Measurements from ENCODE around the gene ITSN1. TPM values are rescaled to one million over a fixed set of nuclear protein-coding genes. Genes with fewer than 3 reads are reported as not detected.
A peak's percentile ranks its signal among the peaks of the same experiment; 100 is the strongest.
"Not testable (repeated sequence)": the region's sequence is repeated elsewhere in the genome, so short reads cannot be mapped to it uniquely, and the experiment has no call there.

ITSN1 gene
- 35.5 and 43.4 TPM in 2 replicates for total RNA-seq (2014; rRNA removed; shearing (Covaris generic))
- polyA plus RNA-seq (2016; fragmentation: Nextera tagmentation; extraction: Ambion mirVana) = 48.2 and 57.1 TPM in 2 replicates

GRCh38 chr21:33642027-33642895, at the start of gene ITSN1:
Gene ITSN1, plus strand, starts transcription at chr21:33642501. Its CDS starts 76,328 bp downstream, at chr21:33718829.
- WGBS, 2 experiments (ENCODE audit: low coverage in 1 of 2, low lambda C conversion rate in 2 of 2, missing lambda C conversion rate in 2 of 2) = 1% methylated on average over 42 to 69 of the region's 71 CpGs
- no peaks in the 10 kb centered on the region for H3K36me3 ChIP-seq (ENCODE audit: low read depth)

GRCh38 chr21:33598051-33598450, 44.2 kb upstream of the ITSN1 start:
- Histone ChIP-seq H3K27me3 (replicated peaks; ENCODE audit: insufficient read depth) (no peaks in the 10 kb centered on the region), H3K4me1 (ENCODE audit: insufficient read depth) (no peaks in the 10 kb centered on the region), H3K9ac (no peak overlapping the region), H2AFZ (no peak overlapping the region), H3K79me2 (ENCODE audit: insufficient read depth) (no peaks in the 10 kb centered on the region), H4K20me1 (ENCODE audit: insufficient read depth) (no peaks in the 10 kb centered on the region), H3K9me2 (ENCODE audit: insufficient read depth) (no peaks in the 10 kb centered on the region), H3K4me3 (no peak overlapping the region), H3K36me3 (ENCODE audit: low read depth) (peaks cover 32% of the 10 kb centered on the region), H3K9me3 (ENCODE audit: low read depth) (no peaks in the 10 kb centered on the region), H3K4me2 (ENCODE audit: unreplicated experiment) (no peak overlapping the region), H3F3A (ENCODE audit: insufficient read depth) (no peaks in the 10 kb centered on the region), H3K27ac (no peak overlapping the region)
- TF ChIP-seq EZH2phosphoT487 (IDR thresholded peaks at IDR 0.05; ENCODE audit: insufficient read depth, low read depth) (no peak), EZH2 (IDR thresholded peaks at IDR 0.05; ENCODE audit: insufficient read depth, poor library complexity, severe bottlenecking) (no peak)
- no peak for DNase-seq
- in situ Hi-C loops (cut with MboI) = no loop called here
- 12 to 24% methylated on average over 1 of the region's 1 CpG for WGBS, 2 experiments (ENCODE audit: low coverage in 1 of 2, low lambda C conversion rate in 2 of 2, missing lambda C conversion rate in 2 of 2)

More at GRCh38 chr21:33642027-33642895, at the start of gene ITSN1:
- peak within 1 kb of the TSS; percentile 92 for H3K4me3 ChIP-seq
- no peaks in the 10 kb centered on the region for H3K9me3 ChIP-seq (ENCODE audit: low read depth)
- 0 out of 2 replicates have a peak, but pooled peaks cover 3% of the 10 kb centered on the region for H4K20me1 ChIP-seq (ENCODE audit: insufficient read depth)
- DNase-seq = peak; percentile 99
- H2AFZ ChIP-seq = peak within 1 kb of the TSS; percentile 92
- H3F3A ChIP-seq (ENCODE audit: insufficient read depth) = peaks cover 24% of the 10 kb centered on the region
- H3K27ac ChIP-seq = peak within 1 kb of the TSS; percentile 89
- H3K4me1 ChIP-seq (ENCODE audit: insufficient read depth) = peaks cover 23% of the 10 kb centered on the region
- peak within 1 kb of the TSS; percentile 91 for H3K4me2 ChIP-seq (ENCODE audit: unreplicated experiment)
- in situ Hi-C loops (cut with MboI) = loop anchor here (10.0 kb wide), 1 partner anchor 243 kb away; no protein-coding TSS in a partner anchor
- H3K79me2 ChIP-seq (ENCODE audit: insufficient read depth) = peaks cover 82% of the 10 kb centered on the region
- H3K9ac ChIP-seq = peak within 1 kb of the TSS; percentile 89
- no peaks in the 10 kb centered on the region for H3K27me3 ChIP-seq (replicated peaks; ENCODE audit: insufficient read depth)
- no peak for TF ChIP-seq EZH2phosphoT487 (IDR thresholded peaks at IDR 0.05; ENCODE audit: insufficient read depth, low read depth)
- H3K9me2 ChIP-seq (ENCODE audit: insufficient read depth) = no peaks in the 10 kb centered on the region

DNA sequence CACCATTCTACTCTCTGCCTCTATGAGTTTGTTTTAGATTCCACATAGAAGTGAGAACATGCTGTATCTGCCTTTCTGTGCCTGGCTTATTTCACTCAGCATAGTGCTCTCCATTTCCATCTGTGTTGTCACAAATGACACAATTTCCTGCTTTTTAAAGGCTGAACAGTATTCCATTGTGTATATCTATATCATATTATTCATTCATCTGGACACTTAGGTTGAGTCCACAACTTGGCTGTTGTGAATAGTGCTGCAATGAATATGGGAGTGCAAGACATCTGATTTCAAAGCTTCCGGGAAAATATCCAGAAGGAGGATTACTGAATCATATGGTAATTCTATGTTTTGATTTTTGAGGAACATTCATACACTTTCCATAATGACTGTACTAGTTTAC, 33.7 kb upstream of the ITSN1 start:
- H3K9me3 ChIP-seq (ENCODE audit: low read depth) = no peaks in the 10 kb centered on the region
- H3K9ac ChIP-seq = no peak overlapping the region
- whole genome bisulfite sequencing, 2 experiments (ENCODE audit: low coverage in 1 of 2, low lambda C conversion rate in 2 of 2, missing lambda C conversion rate in 2 of 2) = 36% methylated on average over 1 of the region's 1 CpG
- TF ChIP-seq EZH2 (IDR thresholded peaks at IDR 0.05; ENCODE audit: insufficient read depth, poor library complexity, severe bottlenecking) = no peak
- no peaks in the 10 kb centered on the region for H3K27me3 ChIP-seq (replicated peaks; ENCODE audit: insufficient read depth)
- H3K9me2 ChIP-seq (ENCODE audit: insufficient read depth) = no peaks in the 10 kb centered on the region
- no peak overlapping the region for H2AFZ ChIP-seq
- no peak overlapping the region for H3K4me3 ChIP-seq
- no peaks in the 10 kb centered on the region for H4K20me1 ChIP-seq (ENCODE audit: insufficient read depth)
- H3K4me1 ChIP-seq (ENCODE audit: insufficient read depth) = peaks cover 4% of the 10 kb centered on the region; the same call in 1 of the 2 replicates
- no peaks in the 10 kb centered on the region for H3K79me2 ChIP-seq (ENCODE audit: insufficient read depth)
- in situ Hi-C loops (cut with MboI) = no loop called here
- peak overlapping the region; percentile 25; the same call in 1 of the 2 replicates for H3K27ac ChIP-seq
- DNase-seq = peak; percentile 60
- peaks cover 28% of the 10 kb centered on the region for H3K36me3 ChIP-seq (ENCODE audit: low read depth)
- no peak overlapping the region for H3K4me2 ChIP-seq (ENCODE audit: unreplicated experiment)
- H3F3A ChIP-seq (ENCODE audit: insufficient read depth) = peaks cover 20% of the 10 kb centered on the region

GRCh38 chr21:33611006-33611744, 31.1 kb upstream of the ITSN1 start:
- H3K4me2 ChIP-seq (ENCODE audit: unreplicated experiment) = no peak overlapping the region
- H3K79me2 ChIP-seq (ENCODE audit: insufficient read depth) = no peaks in the 10 kb centered on the region
- no peaks in the 10 kb centered on the region for H3K9me3 ChIP-seq (ENCODE audit: low read depth)
- TF ChIP-seq EZH2phosphoT487 (IDR thresholded peaks at IDR 0.05; ENCODE audit: insufficient read depth, low read depth) = no peak
- no peak for TF ChIP-seq EZH2 (IDR thresholded peaks at IDR 0.05; ENCODE audit: insufficient read depth, poor library complexity, severe bottlenecking)
- no peaks in the 10 kb centered on the region for H3K27me3 ChIP-seq (replicated peaks; ENCODE audit: insufficient read depth)
- H3K9ac ChIP-seq = no peak overlapping the region
- no peaks in the 10 kb centered on the region for H3K9me2 ChIP-seq (ENCODE audit: insufficient read depth)
- 98% methylated on average over 7 of the region's 7 CpGs for WGBS, 2 experiments (ENCODE audit: low coverage in 1 of 2, low lambda C conversion rate in 2 of 2, missing lambda C conversion rate in 2 of 2)
- DNase-seq = no peak
- peaks cover 4% of the 10 kb centered on the region; the same call in 1 of the 2 replicates for H3K4me1 ChIP-seq (ENCODE audit: insufficient read depth)
- peaks cover 28% of the 10 kb centered on the region for H3K36me3 ChIP-seq (ENCODE audit: low read depth)
- no peak overlapping the region for H3K27ac ChIP-seq
- no peak overlapping the region for H2AFZ ChIP-seq
- in situ Hi-C loops (cut with MboI) = no loop called here
- peaks cover 20% of the 10 kb centered on the region for H3F3A ChIP-seq (ENCODE audit: insufficient read depth)
- H4K20me1 ChIP-seq (ENCODE audit: insufficient read depth) = no peaks in the 10 kb centered on the region
- H3K4me3 ChIP-seq = no peak overlapping the region

DNA sequence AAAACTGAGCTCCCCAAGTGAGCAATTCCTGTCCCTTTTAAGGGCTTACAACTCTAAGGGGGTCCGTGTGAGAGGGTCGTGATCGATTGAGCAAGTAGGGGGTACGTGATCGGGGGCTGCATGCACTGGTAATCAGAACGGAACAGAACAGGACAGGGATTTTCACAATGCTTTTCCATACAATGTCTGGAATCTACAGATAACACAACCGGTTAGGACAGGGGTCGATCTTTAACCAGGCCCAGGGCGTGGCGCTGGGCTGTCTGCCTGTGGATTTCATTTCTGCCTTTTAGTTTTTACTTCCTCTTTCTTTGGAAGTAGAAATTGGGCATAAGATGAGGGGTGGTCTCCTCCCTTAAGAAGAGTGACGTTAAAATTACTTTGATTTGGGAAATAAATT, 24.7 kb upstream of the ITSN1 start:
- H3K27ac ChIP-seq; H3K79me2 ChIP-seq (ENCODE audit: insufficient read depth); H3K9ac ChIP-seq; H3K4me3 ChIP-seq; H2AFZ ChIP-seq; H3K4me1 ChIP-seq (ENCODE audit: insufficient read depth); H4K20me1 ChIP-seq (ENCODE audit: insufficient read depth); H3F3A ChIP-seq (ENCODE audit: insufficient read depth); H3K9me2 ChIP-seq (ENCODE audit: insufficient read depth); in situ Hi-C loops (cut with MboI); DNase-seq; H3K4me2 ChIP-seq (ENCODE audit: unreplicated experiment); H3K9me3 ChIP-seq (ENCODE audit: low read depth); H3K27me3 ChIP-seq (replicated peaks; ENCODE audit: insufficient read depth): not testable (repeated sequence)
- 97 to 99% methylated on average over 11 of the region's 11 CpGs for WGBS, 2 experiments (ENCODE audit: low coverage in 1 of 2, low lambda C conversion rate in 2 of 2, missing lambda C conversion rate in 2 of 2)
- H3K36me3 ChIP-seq (ENCODE audit: low read depth) = peaks cover 33% of the 10 kb centered on the region
